ENCODE data around the gene CD7. TPM values are rescaled to one million over a fixed set of nuclear protein-coding genes. Genes with fewer than 3 reads are reported as not detected.

CD7 gene
- total RNA-seq, 1 experiment from 2014 or later, result not detected

DNA sequence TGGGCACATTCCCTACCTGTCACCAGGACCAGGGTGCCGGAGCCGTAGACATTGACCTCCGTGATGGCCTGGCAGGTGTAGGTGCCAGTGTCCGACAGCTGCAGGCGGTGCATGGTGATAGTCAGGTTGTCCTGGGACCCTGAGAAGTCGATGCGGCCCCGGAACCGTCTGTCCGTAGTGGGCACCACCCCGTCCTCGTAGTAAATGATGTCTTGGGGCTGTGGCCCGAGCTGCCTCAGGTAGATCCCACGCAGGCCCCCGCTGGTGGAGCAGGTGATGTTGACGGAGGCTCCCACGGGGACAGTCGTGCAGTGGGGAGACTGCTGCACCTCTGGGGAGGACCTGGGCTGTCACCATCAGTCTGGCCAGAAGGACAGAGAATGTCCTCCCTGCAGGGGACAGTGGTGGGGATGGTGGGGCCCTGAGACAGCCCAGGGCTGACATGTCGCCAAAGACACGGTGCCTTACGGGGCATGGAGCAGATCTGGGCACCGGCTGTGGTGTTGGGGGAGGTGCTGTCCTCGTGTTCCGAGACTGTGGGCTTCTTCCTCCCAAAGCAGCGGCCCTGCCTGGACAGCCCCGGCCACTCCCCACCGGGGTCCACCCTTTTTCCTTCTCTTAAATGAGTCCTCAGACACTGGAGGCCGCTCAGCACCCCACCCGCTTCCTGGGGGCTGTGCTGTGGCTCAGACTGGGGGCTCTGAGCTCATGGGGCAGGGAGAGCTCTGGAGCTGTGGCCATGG lies 586 bp downstream of the CD7 start:
- H3K4me1 Mint-ChIP-seq (ENCODE audit: low read depth, unreplicated experiment), result peaks cover 14% of the 10 kb centered on the region
- intact Hi-C loops (cut with micrococcal nuclease; ENCODE audit: unreplicated experiment), result no loop called here
- no TSS peak for BruUV-seq (replicated peaks)
- no peaks in the 10 kb centered on the region for H3K9me3 Mint-ChIP-seq (ENCODE audit: low read depth, unreplicated experiment)
- peaks cover 7% of the 10 kb centered on the region for H3K36me3 Mint-ChIP-seq (ENCODE audit: insufficient read depth, unreplicated experiment)
- H3K27ac Mint-ChIP-seq (ENCODE audit: unreplicated experiment), result no peak overlapping the region
- CTCF ChIA-PET, result no interaction called here
- H3K4me3 Mint-ChIP-seq (ENCODE audit: low read depth, unreplicated experiment), result no peak overlapping the region
- TF ChIP-seq, protein P1, sequence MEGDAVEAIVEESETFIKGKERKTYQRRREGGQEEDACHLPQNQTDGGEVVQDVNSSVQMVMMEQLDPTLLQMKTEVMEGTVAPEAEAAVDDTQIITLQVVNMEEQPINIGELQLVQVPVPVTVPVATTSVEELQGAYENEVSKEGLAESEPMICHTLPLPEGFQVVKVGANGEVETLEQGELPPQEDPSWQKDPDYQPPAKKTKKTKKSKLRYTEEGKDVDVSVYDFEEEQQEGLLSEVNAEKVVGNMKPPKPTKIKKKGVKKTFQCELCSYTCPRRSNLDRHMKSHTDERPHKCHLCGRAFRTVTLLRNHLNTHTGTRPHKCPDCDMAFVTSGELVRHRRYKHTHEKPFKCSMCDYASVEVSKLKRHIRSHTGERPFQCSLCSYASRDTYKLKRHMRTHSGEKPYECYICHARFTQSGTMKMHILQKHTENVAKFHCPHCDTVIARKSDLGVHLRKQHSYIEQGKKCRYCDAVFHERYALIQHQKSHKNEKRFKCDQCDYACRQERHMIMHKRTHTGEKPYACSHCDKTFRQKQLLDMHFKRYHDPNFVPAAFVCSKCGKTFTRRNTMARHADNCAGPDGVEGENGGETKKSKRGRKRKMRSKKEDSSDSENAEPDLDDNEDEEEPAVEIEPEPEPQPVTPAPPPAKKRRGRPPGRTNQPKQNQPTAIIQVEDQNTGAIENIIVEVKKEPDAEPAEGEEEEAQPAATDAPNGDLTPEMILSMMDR (IDR thresholded peaks at IDR 0.05; ENCODE audit: unreplicated experiment), result no peak
- peaks cover 39% of the 10 kb centered on the region for H3K27me3 Mint-ChIP-seq (ENCODE audit: unreplicated experiment)
- DNase-seq, result no peak

DNA sequence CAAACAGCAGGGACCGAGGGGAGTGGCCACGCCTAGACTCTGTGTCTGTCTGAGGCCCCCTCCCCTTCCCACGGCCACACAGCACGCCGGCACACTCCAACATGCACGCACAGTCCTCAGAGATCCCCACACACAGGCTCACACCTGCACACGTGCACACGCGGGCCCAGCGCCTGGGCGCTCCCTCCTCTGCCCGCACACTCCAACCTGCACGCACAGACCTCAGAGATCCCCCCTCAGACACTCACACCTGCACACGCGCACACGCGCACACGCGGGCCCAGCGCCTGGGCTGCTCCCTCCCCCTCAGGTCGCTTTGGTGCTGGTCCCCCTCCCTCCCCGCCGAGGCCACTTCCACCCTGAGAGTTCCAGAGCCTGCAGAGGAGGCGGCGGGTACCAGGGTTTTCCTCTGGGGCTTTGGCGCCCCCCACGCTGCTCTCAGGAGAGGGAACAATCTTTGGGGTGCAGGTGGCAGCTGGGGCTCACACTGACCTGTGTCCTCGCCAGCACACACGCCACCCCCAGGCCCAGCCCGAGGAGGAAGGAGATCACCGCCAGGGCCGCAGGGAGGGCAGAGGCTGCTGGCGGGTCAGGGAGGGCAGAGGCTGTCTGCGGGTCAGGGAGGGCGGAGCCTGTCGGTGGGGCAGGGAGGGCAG lies 1.6 kb downstream of the CD7 start:
- H3K4me1 Mint-ChIP-seq (ENCODE audit: low read depth, unreplicated experiment), result peaks cover 14% of the 10 kb centered on the region
- H3K4me3 Mint-ChIP-seq (ENCODE audit: low read depth, unreplicated experiment), result no peak overlapping the region
- no peaks in the 10 kb centered on the region for H3K9me3 Mint-ChIP-seq (ENCODE audit: low read depth, unreplicated experiment)
- H3K36me3 Mint-ChIP-seq (ENCODE audit: insufficient read depth, unreplicated experiment), result peaks cover 7% of the 10 kb centered on the region
- no TSS peak for BruUV-seq (replicated peaks)
- CTCF ChIA-PET, result no interaction called here
- no peak for DNase-seq
- no peak overlapping the region for H3K27ac Mint-ChIP-seq (ENCODE audit: unreplicated experiment)
- TF ChIP-seq, protein P1 (IDR thresholded peaks at IDR 0.05; ENCODE audit: unreplicated experiment), result no peak
- intact Hi-C loops (cut with micrococcal nuclease; ENCODE audit: unreplicated experiment), result no loop called here
- peaks cover 41% of the 10 kb centered on the region for H3K27me3 Mint-ChIP-seq (ENCODE audit: unreplicated experiment)

DNA sequence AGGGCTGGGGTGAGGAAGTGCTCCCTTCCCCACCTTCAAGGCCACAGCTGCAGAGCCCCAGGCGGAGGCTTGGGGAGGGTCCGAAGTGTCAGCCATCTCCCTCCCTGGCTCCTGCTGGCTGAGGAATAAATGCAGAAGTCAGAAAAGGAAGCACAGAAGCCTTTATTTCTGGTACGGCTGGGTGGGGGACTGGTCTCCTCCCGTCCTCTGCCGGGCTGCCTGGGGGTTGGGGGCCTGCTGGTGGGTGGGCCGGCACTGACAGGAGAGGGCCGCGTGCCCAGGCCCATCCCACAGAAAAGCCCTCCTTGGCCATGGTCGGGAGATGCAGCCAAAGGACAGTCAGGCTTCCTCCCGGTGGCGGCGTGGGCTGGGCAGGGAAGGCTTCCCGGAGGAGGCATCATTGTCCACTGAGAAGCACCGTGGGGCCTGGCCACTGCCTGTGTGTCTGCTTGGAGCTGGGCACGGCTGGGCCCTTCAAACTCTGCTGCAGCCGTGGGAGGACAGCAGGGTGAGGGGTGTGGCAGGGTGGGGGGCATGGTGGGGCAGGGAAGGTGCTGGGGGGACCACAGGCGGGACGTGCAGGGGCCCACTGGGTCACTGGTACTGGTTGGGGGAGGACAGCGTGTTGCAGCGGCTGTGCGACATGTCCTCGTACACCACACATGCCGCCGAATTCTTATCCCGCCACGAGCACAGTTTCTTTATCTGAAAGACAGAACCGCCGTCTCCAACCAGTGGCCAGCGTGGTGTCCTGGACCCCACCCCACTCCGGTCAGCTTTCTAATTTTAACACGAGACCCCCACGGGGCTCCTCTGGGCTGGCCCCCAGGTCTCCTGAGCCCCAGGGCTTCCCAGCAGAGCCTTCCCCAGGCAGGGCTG lies 2.4 kb downstream of the CD7 start:
- peaks cover 50% of the 10 kb centered on the region for H3K27me3 Mint-ChIP-seq (ENCODE audit: unreplicated experiment)
- no TSS peak for BruUV-seq (replicated peaks)
- intact Hi-C loops (cut with micrococcal nuclease; ENCODE audit: unreplicated experiment), result no loop called here
- peaks cover 4% of the 10 kb centered on the region for H3K36me3 Mint-ChIP-seq (ENCODE audit: insufficient read depth, unreplicated experiment)
- H3K4me1 Mint-ChIP-seq (ENCODE audit: low read depth, unreplicated experiment), result peaks cover 8% of the 10 kb centered on the region
- TF ChIP-seq, protein P1 (IDR thresholded peaks at IDR 0.05; ENCODE audit: unreplicated experiment), result no peak
- CTCF ChIA-PET, result no interaction called here
- no peak overlapping the region for H3K27ac Mint-ChIP-seq (ENCODE audit: unreplicated experiment)
- H3K9me3 Mint-ChIP-seq (ENCODE audit: low read depth, unreplicated experiment), result no peaks in the 10 kb centered on the region
- H3K4me3 Mint-ChIP-seq (ENCODE audit: low read depth, unreplicated experiment), result no peak overlapping the region
- DNase-seq, result no peak

DNA sequence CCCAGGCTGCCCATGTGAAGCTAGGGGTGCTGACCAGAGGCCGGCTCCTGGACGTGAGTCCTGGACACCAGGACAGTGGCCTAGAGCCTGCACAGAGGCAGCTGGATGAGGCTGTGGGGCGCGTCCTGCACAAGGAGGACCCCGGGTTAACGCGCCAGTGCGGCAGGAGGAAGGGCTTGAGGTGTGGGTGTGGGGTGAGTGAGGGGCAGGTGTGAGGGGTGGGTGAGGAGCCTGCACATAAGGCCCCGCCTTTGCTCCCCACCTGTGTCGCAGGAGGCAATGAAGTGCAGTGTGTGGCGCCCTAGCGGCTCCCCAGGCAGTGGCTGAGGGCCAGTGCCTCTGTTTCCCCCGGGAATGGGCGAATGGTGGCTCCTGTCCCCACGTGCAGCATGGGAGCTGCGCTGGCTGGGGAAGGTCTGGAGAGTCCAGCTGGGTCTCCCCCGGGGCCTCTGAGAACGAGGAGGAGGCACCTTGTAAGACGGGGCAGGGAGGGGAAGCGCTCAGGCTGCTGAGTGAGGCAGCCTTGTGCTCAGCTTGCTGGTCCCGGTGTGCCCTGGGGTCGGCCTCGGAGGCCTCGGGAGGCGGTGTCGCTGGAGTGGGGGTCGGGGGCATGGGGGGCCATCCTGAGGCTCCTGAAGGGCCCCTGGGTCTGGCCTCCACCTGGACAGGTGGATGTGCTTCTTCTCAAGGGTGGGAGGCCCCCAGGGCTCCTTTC lies 3.2 kb downstream of the CD7 start:
- Mint-ChIP-seq H3K4me3 (ENCODE audit: low read depth, unreplicated experiment) (no peak overlapping the region), H3K36me3 (ENCODE audit: insufficient read depth, unreplicated experiment) (no peaks in the 10 kb centered on the region), H3K9me3 (ENCODE audit: low read depth, unreplicated experiment) (no peaks in the 10 kb centered on the region), H3K4me1 (ENCODE audit: low read depth, unreplicated experiment) (peaks cover 7% of the 10 kb centered on the region), H3K27ac (ENCODE audit: unreplicated experiment) (no peak overlapping the region), H3K27me3 (ENCODE audit: unreplicated experiment) (peaks cover 58% of the 10 kb centered on the region)
- BruUV-seq (replicated peaks), result no TSS peak
- DNase-seq, result no peak
- CTCF ChIA-PET, result no interaction called here
- intact Hi-C loops (cut with micrococcal nuclease; ENCODE audit: unreplicated experiment), result no loop called here
- TF ChIP-seq, protein P1 (IDR thresholded peaks at IDR 0.05; ENCODE audit: unreplicated experiment), result no peak

Data from Calu3 (cell line).